Keratinocyte (primary cell): ENCODE measurements around the gene SCT. TPM values are rescaled to one million over a fixed set of nuclear protein-coding genes. Genes with fewer than 3 reads are reported as not detected.

ENCODE experiments used
- DNase-seq: peaks from one replicate; pipeline ENCODE4 v3.0.0-alpha.2; 2011; ENCODE audit warnings: low read depth, missing footprints, low spot score
- FAIRE-seq: peaks from 2 replicates; lab custom pipeline; 2011; peaks lifted over from hg19 to GRCh38; lab: Jason Lieb, UNC
- H2AFZ ChIP-seq: 2 replicates; pipeline ENCODE4 v1.6.0; 2012; ENCODE audit warnings: low read length, control low read depth, inconsistent platforms; ENCODE audit not compliant: control insufficient read depth
- H3K27ac ChIP-seq: 2 replicates; pipeline ENCODE4 v1.5.1; 2011; ENCODE audit warnings: low read length; ENCODE audit not compliant: control insufficient read depth, insufficient read depth
- H3K27me3 ChIP-seq: 3 replicates; pipeline ENCODE4 v1.6.0; 2011; ENCODE audit warnings: low read length; ENCODE audit not compliant: control insufficient read depth, insufficient read depth; ENCODE audit errors: extremely low read depth
- H3K36me3 ChIP-seq, 2 experiments: 2 replicates in 1 of 2; 3 replicates in 1 of 2; pipeline ENCODE4 v1.5.1; 2011; ENCODE audit warnings: low read length in 2 of 2, mild to moderate bottlenecking in 1 of 2; ENCODE audit not compliant: control insufficient read depth in 2 of 2, insufficient read depth in 2 of 2; ENCODE audit errors: extremely low read depth in 1 of 2
- H3K4me1 ChIP-seq: 3 replicates; pipeline ENCODE4 v1.5.1; 2011; ENCODE audit warnings: low read length; ENCODE audit not compliant: control insufficient read depth, insufficient read depth; ENCODE audit errors: extremely low read depth
- H3K4me2 ChIP-seq: 3 replicates; pipeline ENCODE4 v1.6.0; 2011; ENCODE audit warnings: low read depth, low read length; ENCODE audit not compliant: control insufficient read depth, insufficient read depth; ENCODE audit errors: extremely low read depth
- H3K4me3 ChIP-seq, 3 experiments: fragments of 200-600 bp in 1 of 3; sonication (generic) in 1 of 3; 2 replicates in 2 of 3; 3 replicates in 1 of 3; pipeline ENCODE4 v1.5.1; 2011 to 2016; ENCODE audit warnings: low read length in 3 of 3, mild to moderate bottlenecking in 3 of 3, control low read depth in 2 of 3, inconsistent platforms in 1 of 3, low read depth in 1 of 3, mixed read lengths in 1 of 3, mixed run types in 1 of 3, moderate library complexity in 1 of 3; ENCODE audit not compliant: control insufficient read depth in 2 of 3, insufficient read depth in 2 of 3; ENCODE audit errors: extremely low read depth in 1 of 3
- H3K79me2 ChIP-seq: 2 replicates; pipeline ENCODE4 v1.6.0; 2012; ENCODE audit warnings: low read length; ENCODE audit not compliant: control insufficient read depth, insufficient read depth
- H3K9ac ChIP-seq: 3 replicates; pipeline ENCODE4 v1.6.0; 2011; ENCODE audit warnings: low read length; ENCODE audit not compliant: control insufficient read depth, insufficient read depth; ENCODE audit errors: extremely low read depth
- H3K9me1 ChIP-seq: 3 replicates; pipeline ENCODE4 v1.6.0; 2011; ENCODE audit warnings: low read length; ENCODE audit not compliant: control insufficient read depth, insufficient read depth; ENCODE audit errors: extremely low read depth
- H3K9me3 ChIP-seq: 2 replicates; pipeline ENCODE4 v1.5.1; 2012; ENCODE audit warnings: low read depth, low read length; ENCODE audit not compliant: control insufficient read depth
- H4K20me1 ChIP-seq: 3 replicates; pipeline ENCODE4 v1.6.0; 2011; ENCODE audit warnings: low read length; ENCODE audit not compliant: control insufficient read depth, insufficient read depth; ENCODE audit errors: extremely low read depth
- EZH2 ChIP-seq: IDR thresholded peaks from one replicate; pipeline ENCODE4 v1.6.1; 2012; ENCODE audit warnings: inconsistent platforms, mild to moderate bottlenecking, low read length, moderate library complexity
- dilution Hi-C: fragments of 300-500 bp; cut with MboI; formaldehyde crosslinking; loops from one replicate; pipeline ENCODE4 v1.7.0; 2020; ENCODE audit warnings: low sequenced_read_pairs; ENCODE audit not compliant: extremely low pct_ligation_motif_present
- polyA plus RNA-seq, 5 experiments: library from polyadenylated mRNA; depleted of rRNA in 3 of 5; stranded (reverse) in 3 of 5; stranded (forward) in 1 of 5; unstranded in 1 of 5; fragments of >200 nt; gene quantifications; 1 replicate in 1 of 5; 2 replicates in 3 of 5; 3 replicates in 1 of 5; pipeline versions ENCODE4 v1.2.1 to v1.2.3, GENCODE V29; 2011 to 2012; ENCODE audit warnings: missing spikeins in 2 of 5, low read depth in 1 of 5, low replicate concordance in 1 of 5
- TF ChIP-seq, protein P1 (sequence below), 3 experiments: IDR thresholded peaks in 1 of 3; conservative IDR thresholded peaks in 1 of 3; optimal IDR thresholded peaks in 1 of 3; 2 replicates in 2 of 3; 3 replicates in 1 of 3; pipeline versions ENCODE3 to v1.5.1; 2011; ENCODE audit warnings: low read length in 3 of 3, mild to moderate bottlenecking in 3 of 3, moderate library complexity in 2 of 3, control low read depth in 1 of 3, inconsistent platforms in 1 of 3; ENCODE audit not compliant: insufficient read depth in 2 of 3; ENCODE audit errors: extremely low read depth in 1 of 3

The SCT gene
- polyA plus RNA-seq, 1 donor (not counting 4 experiments of a cell fraction or from before 2014, with no cell fraction given), result not detected

DNA sequence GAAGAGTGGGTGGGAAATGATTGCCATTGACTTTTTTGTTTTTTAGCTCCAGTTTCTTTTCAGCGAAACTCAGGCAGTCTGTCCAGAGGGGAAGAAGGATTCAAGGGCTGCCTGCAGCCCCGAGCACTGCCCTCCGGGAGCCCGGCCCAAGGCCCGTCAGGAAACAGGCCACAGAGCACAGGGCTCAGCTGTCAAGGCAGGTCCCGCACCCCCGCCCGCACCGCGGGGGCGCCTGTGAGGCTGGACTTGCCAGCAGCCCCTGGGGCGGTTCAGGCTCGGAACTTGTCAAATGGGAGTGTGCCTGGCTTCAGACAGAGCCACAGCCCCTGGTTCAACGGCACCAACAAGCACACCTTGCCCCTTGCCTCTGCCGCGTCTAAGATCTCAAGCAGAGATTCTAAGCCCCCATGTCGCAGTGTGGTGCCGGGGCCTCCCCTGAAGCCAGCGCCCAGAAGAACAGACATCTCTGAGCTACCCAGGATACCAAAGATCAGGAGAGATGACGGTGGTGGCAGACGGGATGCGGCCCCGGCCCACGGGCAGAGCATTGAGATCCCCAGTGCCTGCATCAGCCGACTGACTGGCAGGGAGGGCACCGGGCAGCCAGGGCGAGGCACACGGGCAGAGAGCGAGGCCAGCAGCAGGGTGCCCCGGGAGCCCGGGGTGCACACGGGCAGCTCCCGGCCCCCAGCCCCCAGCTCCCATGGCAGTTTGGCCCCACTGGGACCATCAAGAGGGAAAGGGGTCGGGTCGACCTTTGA is 19.8 kb downstream of the SCT start:
- peaks cover 13% of the 10 kb centered on the region for H3K4me1 ChIP-seq
- no peak overlapping the region for H3K4me3 ChIP-seq
- dilution Hi-C loops, result no loop called here
- FAIRE-seq (no peak), DNase-seq (no peak)
- no peaks in the 10 kb centered on the region for H3K9me1 ChIP-seq
- H4K20me1 ChIP-seq, result peaks cover 4% of the 10 kb centered on the region
- no peak overlapping the region for H2AFZ ChIP-seq
- peaks cover 55 to 72% of the 10 kb centered on the region in 2 experiments for H3K36me3 ChIP-seq
- H3K27ac ChIP-seq, result no peak overlapping the region
- H3K9me3 ChIP-seq, result no peaks in the 10 kb centered on the region
- H3K4me2 ChIP-seq, result no peak overlapping the region
- no peaks in the 10 kb centered on the region for H3K27me3 ChIP-seq
- TF ChIP-seq, protein P1, sequence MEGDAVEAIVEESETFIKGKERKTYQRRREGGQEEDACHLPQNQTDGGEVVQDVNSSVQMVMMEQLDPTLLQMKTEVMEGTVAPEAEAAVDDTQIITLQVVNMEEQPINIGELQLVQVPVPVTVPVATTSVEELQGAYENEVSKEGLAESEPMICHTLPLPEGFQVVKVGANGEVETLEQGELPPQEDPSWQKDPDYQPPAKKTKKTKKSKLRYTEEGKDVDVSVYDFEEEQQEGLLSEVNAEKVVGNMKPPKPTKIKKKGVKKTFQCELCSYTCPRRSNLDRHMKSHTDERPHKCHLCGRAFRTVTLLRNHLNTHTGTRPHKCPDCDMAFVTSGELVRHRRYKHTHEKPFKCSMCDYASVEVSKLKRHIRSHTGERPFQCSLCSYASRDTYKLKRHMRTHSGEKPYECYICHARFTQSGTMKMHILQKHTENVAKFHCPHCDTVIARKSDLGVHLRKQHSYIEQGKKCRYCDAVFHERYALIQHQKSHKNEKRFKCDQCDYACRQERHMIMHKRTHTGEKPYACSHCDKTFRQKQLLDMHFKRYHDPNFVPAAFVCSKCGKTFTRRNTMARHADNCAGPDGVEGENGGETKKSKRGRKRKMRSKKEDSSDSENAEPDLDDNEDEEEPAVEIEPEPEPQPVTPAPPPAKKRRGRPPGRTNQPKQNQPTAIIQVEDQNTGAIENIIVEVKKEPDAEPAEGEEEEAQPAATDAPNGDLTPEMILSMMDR (optimal IDR thresholded peaks at IDR 0.05 in 1 of 3, IDR thresholded peaks at IDR 0.05 in 1 of 3, conservative IDR thresholded peaks at IDR 0.05 in 1 of 3; ENCODE audit: extremely low read depth in 1 of 3, insufficient read depth in 2 of 3, low read length in 3 of 3), result no peak
- TF ChIP-seq EZH2, result no peak
- H3K79me2 ChIP-seq, result no peaks in the 10 kb centered on the region
- no peak overlapping the region for H3K9ac ChIP-seq

DNA sequence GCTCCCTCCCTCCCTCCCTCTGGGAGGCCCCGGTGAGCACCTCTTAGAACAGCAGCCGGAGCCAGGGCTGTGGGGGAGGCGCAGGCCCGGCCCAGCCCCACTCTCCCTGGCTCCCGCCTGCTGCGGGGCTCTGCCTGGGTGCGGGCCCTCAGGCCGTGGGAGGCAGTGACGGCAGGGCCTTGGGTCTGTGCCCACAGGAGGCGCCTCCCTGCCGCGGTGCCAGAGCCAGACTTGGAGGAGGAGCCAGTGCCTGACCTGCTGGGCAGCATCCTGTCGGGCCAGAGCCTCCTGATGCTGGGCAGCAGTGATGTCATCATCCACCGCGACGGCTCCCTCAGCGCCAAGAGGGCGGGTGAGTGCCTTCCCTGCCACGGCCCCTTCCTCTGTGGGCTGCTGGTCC is 20.7 kb downstream of the SCT start:
- no peak for DNase-seq
- Histone ChIP-seq H3K4me3 (no peak overlapping the region), H4K20me1 (no peaks in the 10 kb centered on the region), H3K9ac (no peak overlapping the region), H3K4me2 (no peak overlapping the region), H3K27me3 (no peaks in the 10 kb centered on the region), H3K27ac (no peak overlapping the region), H2AFZ (no peak overlapping the region), H3K9me1 (no peaks in the 10 kb centered on the region), H3K79me2 (peaks cover 2% of the 10 kb centered on the region), H3K4me1 (peaks cover 9% of the 10 kb centered on the region), H3K36me3 (peaks cover 62 to 66% of the 10 kb centered on the region in 2 experiments), H3K9me3 (no peaks in the 10 kb centered on the region)
- no peak for FAIRE-seq
- TF ChIP-seq EZH2, result no peak
- TF ChIP-seq, protein P1 (optimal IDR thresholded peaks at IDR 0.05 in 1 of 3, IDR thresholded peaks at IDR 0.05 in 1 of 3, conservative IDR thresholded peaks at IDR 0.05 in 1 of 3; ENCODE audit: extremely low read depth in 1 of 3, insufficient read depth in 2 of 3, low read length in 3 of 3), result no peak
- dilution Hi-C loops, result no loop called here
